Measurements from ENCODE around the gene AAGAB. TPM values are rescaled to one million over a fixed set of nuclear protein-coding genes. Genes with fewer than 3 reads are reported as not detected.
"Not testable (repeated sequence)": the region's sequence is repeated elsewhere in the genome, so short reads cannot be mapped to it uniquely, and the experiment has no call there.

AAGAB gene
- polyA plus RNA-seq (2013, experiment 1 of 2; ENCODE audit: insufficient read length): 40.1 TPM
- polyA plus RNA-seq (2013, experiment 2 of 2; ENCODE audit: insufficient read length): 32.4 TPM

GRCh38 chr15:67254238-67255175, at the start of gene AAGAB, which contains the start of gene IQCH:
TSS of gene AAGAB (minus strand) at chr15:67254661. CDS start at chr15:67254631, 30 bp downstream.
TSS of gene IQCH (plus strand) at chr15:67254786. CDS start at chr15:67254897, 111 bp downstream.
- DNase-seq: peak; percentile 97

GRCh38 chr15:67303490-67304363, 49.3 kb upstream of the AAGAB start:
- peak; percentile 16 for DNase-seq

- no peak for DNase-seq
Measured at GRCh38 chr15:67300266-67301025, 46.0 kb upstream of the AAGAB start.

- no peak for DNase-seq
Measured at GRCh38 chr15:67296684-67297083, 42.2 kb upstream of the AAGAB start.

GRCh38 chr15:67296188-67296587, 41.7 kb upstream of the AAGAB start:
- DNase-seq: no peak

GRCh38 chr15:67290319-67290718, 35.9 kb upstream of the AAGAB start:
- DNase-seq: no peak

GRCh38 chr15:67286400-67286799, 31.9 kb upstream of the AAGAB start:
- DNase-seq: not testable (repeated sequence)

- not testable (repeated sequence) for DNase-seq
Measured at GRCh38 chr15:67285625-67286024, 31.2 kb upstream of the AAGAB start.

GRCh38 chr15:67281714-67282113, 27.3 kb upstream of the AAGAB start:
- no peak for DNase-seq

GRCh38 chr15:67280217-67280616, 25.8 kb upstream of the AAGAB start:
- DNase-seq: no peak

- DNase-seq: no peak
Measured at GRCh38 chr15:67276666-67277065, 22.2 kb upstream of the AAGAB start.

GRCh38 chr15:67274236-67274635, 19.8 kb upstream of the AAGAB start:
- no peak for DNase-seq

GRCh38 chr15:67267951-67268941, 13.8 kb upstream of the AAGAB start:
- DNase-seq: no peak

GRCh38 chr15:67267440-67267839, 13.0 kb upstream of the AAGAB start:
- DNase-seq: no peak

GRCh38 chr15:67266870-67267269, 12.4 kb upstream of the AAGAB start:
- no peak for DNase-seq

GRCh38 chr15:67259806-67260205, 5.3 kb upstream of the AAGAB start:
- no peak for DNase-seq

GRCh38 chr15:67259379-67259778, 4.9 kb upstream of the AAGAB start:
- DNase-seq: no peak

- DNase-seq: not testable (repeated sequence)
Measured at GRCh38 chr15:67258412-67258811, 4.0 kb upstream of the AAGAB start.

GRCh38 chr15:67256051-67256450, 1.6 kb upstream of the AAGAB start:
- DNase-seq: no peak

GRCh38 chr15:67253549-67254237, 768 bp downstream of the AAGAB start:
- DNase-seq: peak; percentile 25
